Activated naive CD4-positive, alpha-beta T cell treated with anti-CD3 and anti-CD28 coated beads, Interleukin-2, amount 10 ng/mL, durations not matched to agents 7 days and 5 days (primary cell): ENCODE results near the gene CNTN4.

ENCODE experiments used
- CTCF ChIA-PET: fragments of 350-600 bp; sonication (Branson Sonifier 250); formaldehyde crosslinking; loops from one replicate; lab custom pipeline; 2021; ENCODE audit warnings: antibody characterized with exemption; lab: Charles Lee
- DNase-seq: peaks from one replicate; pipeline ENCODE4 v3.0.0-alpha.2; 2020
- H3K27ac Mint-ChIP-seq: one replicate; pipeline ENCODE4 v1.8.0; 2021; ENCODE audit warnings: mild to moderate bottlenecking, moderate library complexity, mixed read lengths
- H3K27me3 Mint-ChIP-seq: one replicate; pipeline ENCODE4 v1.8.0; 2021; ENCODE audit warnings: mild to moderate bottlenecking, mixed read lengths
- H3K36me3 Mint-ChIP-seq: one replicate; pipeline ENCODE4 v1.8.0; 2021; ENCODE audit warnings: mixed read lengths
- H3K4me1 Mint-ChIP-seq: one replicate; pipeline ENCODE4 v1.8.0; 2021; ENCODE audit warnings: mixed read lengths
- H3K4me3 Mint-ChIP-seq: one replicate; pipeline ENCODE4 v1.8.0; 2021; ENCODE audit warnings: mild to moderate bottlenecking, moderate library complexity, mixed read lengths
- H3K9me3 Mint-ChIP-seq: one replicate; pipeline ENCODE4 v1.8.0; 2021; ENCODE audit warnings: mixed read lengths

Gene CNTN4

GRCh38 chr3:2615080-2615479 is 516.4 kb downstream of the CNTN4 start:
- Mint-ChIP-seq H3K27me3 (no peaks in the 10 kb centered on the region), H3K4me1 (no peaks in the 10 kb centered on the region), H3K36me3 (no peaks in the 10 kb centered on the region), H3K4me3 (no peak overlapping the region), H3K27ac (no peak overlapping the region), H3K9me3 (no peaks in the 10 kb centered on the region)
- no peak for DNase-seq
- CTCF ChIA-PET, result no interaction called here

GRCh38 chr3:2623436-2623835 is 524.8 kb downstream of the CNTN4 start:
- H3K27me3 Mint-ChIP-seq, result peaks cover 3% of the 10 kb centered on the region
- CTCF ChIA-PET, result no interaction called here
- DNase-seq, result no peak
- no peaks in the 10 kb centered on the region for H3K36me3 Mint-ChIP-seq
- no peaks in the 10 kb centered on the region for H3K4me1 Mint-ChIP-seq
- H3K9me3 Mint-ChIP-seq, result no peaks in the 10 kb centered on the region
- H3K27ac Mint-ChIP-seq, result no peak overlapping the region
- no peak overlapping the region for H3K4me3 Mint-ChIP-seq

GRCh38 chr3:2628117-2628516 is 529.5 kb downstream of the CNTN4 start:
- CTCF ChIA-PET, result no interaction called here
- no peak overlapping the region for H3K4me3 Mint-ChIP-seq
- peaks cover 3% of the 10 kb centered on the region for H3K27me3 Mint-ChIP-seq

GRCh38 chr3:2635511-2635910 is 536.8 kb downstream of the CNTN4 start:
- Mint-ChIP-seq H3K4me1 (no peaks in the 10 kb centered on the region), H3K36me3 (no peaks in the 10 kb centered on the region), H3K27ac (no peak overlapping the region), H3K9me3 (no peaks in the 10 kb centered on the region), H3K4me3 (no peak overlapping the region), H3K27me3 (no peaks in the 10 kb centered on the region)
- DNase-seq, result no peak
- CTCF ChIA-PET, result no interaction called here

More at GRCh38 chr3:2628117-2628516, 529.5 kb downstream of the CNTN4 start:
- no peaks in the 10 kb centered on the region for H3K36me3 Mint-ChIP-seq
- DNase-seq, result no peak
- H3K4me1 Mint-ChIP-seq, result no peaks in the 10 kb centered on the region
- no peak overlapping the region for H3K27ac Mint-ChIP-seq
- no peaks in the 10 kb centered on the region for H3K9me3 Mint-ChIP-seq

GRCh38 chr3:2643606-2644005 is 544.9 kb downstream of the CNTN4 start:
- no peak overlapping the region for H3K27ac Mint-ChIP-seq
- no peak for DNase-seq
- H3K27me3 Mint-ChIP-seq, result no peaks in the 10 kb centered on the region
- no peak overlapping the region for H3K4me3 Mint-ChIP-seq
- H3K4me1 Mint-ChIP-seq, result no peaks in the 10 kb centered on the region
- no peaks in the 10 kb centered on the region for H3K9me3 Mint-ChIP-seq
- CTCF ChIA-PET, result no interaction called here
- no peaks in the 10 kb centered on the region for H3K36me3 Mint-ChIP-seq

- DNase-seq, result no peak
- no peak overlapping the region for H3K27ac Mint-ChIP-seq
- H3K4me1 Mint-ChIP-seq, result no peaks in the 10 kb centered on the region
- H3K27me3 Mint-ChIP-seq, result no peaks in the 10 kb centered on the region
- CTCF ChIA-PET, result no interaction called here
- H3K36me3 Mint-ChIP-seq, result no peaks in the 10 kb centered on the region
- H3K4me3 Mint-ChIP-seq, result no peak overlapping the region
- no peaks in the 10 kb centered on the region for H3K9me3 Mint-ChIP-seq
Observed at GRCh38 chr3:2645001-2645400, 546.3 kb downstream of the CNTN4 start.

- DNase-seq, result no peak
- no peaks in the 10 kb centered on the region for H3K9me3 Mint-ChIP-seq
- H3K36me3 Mint-ChIP-seq, result no peaks in the 10 kb centered on the region
- H3K4me3 Mint-ChIP-seq, result no peak overlapping the region
- H3K4me1 Mint-ChIP-seq, result no peaks in the 10 kb centered on the region
- no peak overlapping the region for H3K27ac Mint-ChIP-seq
- no peaks in the 10 kb centered on the region for H3K27me3 Mint-ChIP-seq
- CTCF ChIA-PET, result no interaction called here
Observed at GRCh38 chr3:2650746-2651145, 552.1 kb downstream of the CNTN4 start.

- CTCF ChIA-PET, result no interaction called here
- H3K36me3 Mint-ChIP-seq, result no peaks in the 10 kb centered on the region
- no peaks in the 10 kb centered on the region for H3K4me1 Mint-ChIP-seq
- no peaks in the 10 kb centered on the region for H3K9me3 Mint-ChIP-seq
- no peaks in the 10 kb centered on the region for H3K27me3 Mint-ChIP-seq
- no peak overlapping the region for H3K27ac Mint-ChIP-seq
- DNase-seq, result no peak
- H3K4me3 Mint-ChIP-seq, result no peak overlapping the region
Observed at GRCh38 chr3:2652386-2652785, 553.7 kb downstream of the CNTN4 start.

GRCh38 chr3:2653706-2654105 is 555.0 kb downstream of the CNTN4 start:
- Mint-ChIP-seq H3K4me3 (no peak overlapping the region), H3K36me3 (no peaks in the 10 kb centered on the region), H3K9me3 (no peaks in the 10 kb centered on the region), H3K27me3 (no peaks in the 10 kb centered on the region), H3K4me1 (no peaks in the 10 kb centered on the region), H3K27ac (no peak overlapping the region)
- CTCF ChIA-PET, result no interaction called here
- no peak for DNase-seq

GRCh38 chr3:2655229-2655701 is 556.6 kb downstream of the CNTN4 start:
- no peak overlapping the region for H3K4me3 Mint-ChIP-seq

GRCh38 chr3:2656806-2657777 is 558.4 kb downstream of the CNTN4 start:
- Mint-ChIP-seq H3K27ac (no peak overlapping the region), H3K9me3 (no peaks in the 10 kb centered on the region), H3K27me3 (no peaks in the 10 kb centered on the region), H3K4me3 (no peak overlapping the region), H3K36me3 (no peaks in the 10 kb centered on the region), H3K4me1 (no peaks in the 10 kb centered on the region)
- CTCF ChIA-PET, result no interaction called here
- DNase-seq, result no peak

More at GRCh38 chr3:2655229-2655701, 556.6 kb downstream of the CNTN4 start:
- CTCF ChIA-PET, result no interaction called here
- no peaks in the 10 kb centered on the region for H3K4me1 Mint-ChIP-seq
- DNase-seq, result no peak
- H3K36me3 Mint-ChIP-seq, result no peaks in the 10 kb centered on the region
- no peak overlapping the region for H3K27ac Mint-ChIP-seq
- H3K9me3 Mint-ChIP-seq, result no peaks in the 10 kb centered on the region
- no peaks in the 10 kb centered on the region for H3K27me3 Mint-ChIP-seq

GRCh38 chr3:2657971-2658370 is 559.3 kb downstream of the CNTN4 start:
- Mint-ChIP-seq H3K36me3 (no peaks in the 10 kb centered on the region), H3K4me3 (no peak overlapping the region), H3K4me1 (no peaks in the 10 kb centered on the region), H3K27ac (no peak overlapping the region), H3K27me3 (no peaks in the 10 kb centered on the region), H3K9me3 (no peaks in the 10 kb centered on the region)
- DNase-seq, result no peak
- CTCF ChIA-PET, result no interaction called here

- no peaks in the 10 kb centered on the region for H3K36me3 Mint-ChIP-seq
- no peak overlapping the region for H3K27ac Mint-ChIP-seq
- no peaks in the 10 kb centered on the region for H3K27me3 Mint-ChIP-seq
- no peaks in the 10 kb centered on the region for H3K9me3 Mint-ChIP-seq
- DNase-seq, result no peak
- H3K4me1 Mint-ChIP-seq, result no peaks in the 10 kb centered on the region
- no peak overlapping the region for H3K4me3 Mint-ChIP-seq
- CTCF ChIA-PET, result no interaction called here
Observed at GRCh38 chr3:2659896-2660295, 561.2 kb downstream of the CNTN4 start.

- peak overlapping the region; percentile 24 for H3K27ac Mint-ChIP-seq
- no peaks in the 10 kb centered on the region for H3K36me3 Mint-ChIP-seq
- H3K4me3 Mint-ChIP-seq, result no peak overlapping the region
- H3K27me3 Mint-ChIP-seq, result no peaks in the 10 kb centered on the region
- H3K9me3 Mint-ChIP-seq, result no peaks in the 10 kb centered on the region
- no peak for DNase-seq
- no peaks in the 10 kb centered on the region for H3K4me1 Mint-ChIP-seq
- CTCF ChIA-PET, result no interaction called here
Observed at GRCh38 chr3:2661078-2661477, 562.4 kb downstream of the CNTN4 start.

GRCh38 chr3:2677501-2677900 is 578.8 kb downstream of the CNTN4 start:
- Mint-ChIP-seq H3K27me3 (no peaks in the 10 kb centered on the region), H3K4me3 (no peak overlapping the region), H3K27ac (no peak overlapping the region), H3K36me3 (no peaks in the 10 kb centered on the region), H3K9me3 (no peaks in the 10 kb centered on the region), H3K4me1 (no peaks in the 10 kb centered on the region)
- CTCF ChIA-PET, result no interaction called here
- no peak for DNase-seq
